ENCODE data around the gene ZNF273.
"Not testable (repeated sequence)": the region's sequence is repeated elsewhere in the genome, so short reads cannot be mapped to it uniquely, and the experiment has no call there.

Gene ZNF273

GRCh38 chr7:64902806-64903721 lies at the start of gene ZNF273:
ZNF273 (plus strand) TSS chr7:64903273; CDS start chr7:64903318, 45 bp downstream.
- peak; percentile 91 for DNase-seq

- DNase-seq, result no peak
Measured at GRCh38 chr7:64853679-64854078, 49.4 kb upstream of the ZNF273 start.

- DNase-seq, result no peak
Measured at GRCh38 chr7:64854969-64855368, 48.1 kb upstream of the ZNF273 start.

GRCh38 chr7:64863021-64863420 lies 40.1 kb upstream of the ZNF273 start:
- DNase-seq, result no peak

GRCh38 chr7:64863530-64863929 lies 39.5 kb upstream of the ZNF273 start:
- DNase-seq, result not testable (repeated sequence)

- no peak for DNase-seq
Measured at GRCh38 chr7:64863969-64864368, 39.1 kb upstream of the ZNF273 start.

- DNase-seq, result no peak
Measured at GRCh38 chr7:64867863-64868440, 35.1 kb upstream of the ZNF273 start.

GRCh38 chr7:64868499-64868898 lies 34.6 kb upstream of the ZNF273 start:
- DNase-seq, result no peak

GRCh38 chr7:64869121-64869725 lies 33.9 kb upstream of the ZNF273 start:
- DNase-seq, result no peak

GRCh38 chr7:64869912-64870562 lies 33.0 kb upstream of the ZNF273 start:
- DNase-seq, result no peak

- no peak for DNase-seq
Measured at GRCh38 chr7:64870656-64871055, 32.4 kb upstream of the ZNF273 start.

GRCh38 chr7:64871761-64872160 lies 31.3 kb upstream of the ZNF273 start:
- DNase-seq, result no peak

- DNase-seq, result no peak
Measured at GRCh38 chr7:64872351-64873154, 30.5 kb upstream of the ZNF273 start.

- no peak for DNase-seq
Measured at GRCh38 chr7:64873155-64873500, 29.9 kb upstream of the ZNF273 start.

GRCh38 chr7:64873517-64873916 lies 29.6 kb upstream of the ZNF273 start:
- DNase-seq, result no peak

GRCh38 chr7:64874114-64874513 lies 29.0 kb upstream of the ZNF273 start:
- no peak for DNase-seq

- no peak for DNase-seq
Measured at GRCh38 chr7:64874562-64875250, 28.4 kb upstream of the ZNF273 start.

- DNase-seq, result no peak
Measured at GRCh38 chr7:64875258-64875657, 27.8 kb upstream of the ZNF273 start.

- no peak for DNase-seq
Measured at GRCh38 chr7:64875658-64876406, 27.2 kb upstream of the ZNF273 start.

- DNase-seq, result peak; percentile 80
Measured at GRCh38 chr7:64876792-64877713, 26.0 kb upstream of the ZNF273 start.

Data from stimulated activated CD8-positive, alpha-beta memory T cell treated with anti-CD3 and anti-CD28 coated beads, Interleukin-4, amount 100 ng/mL, for 48 hours (primary cell).